Stimulated activated CD8-positive, alpha-beta memory T cell treated with anti-CD3 and anti-CD28 coated beads, Interleukin-7, amount 100 ng/mL, for 4 hours (primary cell): Measurements from ENCODE around the gene APC2.
"Not testable (repeated sequence)": the region's sequence is repeated elsewhere in the genome, so short reads cannot be mapped to it uniquely, and the experiment has no call there.

ENCODE experiments used
- DNase-seq, 2 donors: peaks; one replicate each; pipeline ENCODE4 v3.0.0-alpha.2; 2020; ENCODE audit warnings: low read depth in 2 of 2

The APC2 gene

DNA sequence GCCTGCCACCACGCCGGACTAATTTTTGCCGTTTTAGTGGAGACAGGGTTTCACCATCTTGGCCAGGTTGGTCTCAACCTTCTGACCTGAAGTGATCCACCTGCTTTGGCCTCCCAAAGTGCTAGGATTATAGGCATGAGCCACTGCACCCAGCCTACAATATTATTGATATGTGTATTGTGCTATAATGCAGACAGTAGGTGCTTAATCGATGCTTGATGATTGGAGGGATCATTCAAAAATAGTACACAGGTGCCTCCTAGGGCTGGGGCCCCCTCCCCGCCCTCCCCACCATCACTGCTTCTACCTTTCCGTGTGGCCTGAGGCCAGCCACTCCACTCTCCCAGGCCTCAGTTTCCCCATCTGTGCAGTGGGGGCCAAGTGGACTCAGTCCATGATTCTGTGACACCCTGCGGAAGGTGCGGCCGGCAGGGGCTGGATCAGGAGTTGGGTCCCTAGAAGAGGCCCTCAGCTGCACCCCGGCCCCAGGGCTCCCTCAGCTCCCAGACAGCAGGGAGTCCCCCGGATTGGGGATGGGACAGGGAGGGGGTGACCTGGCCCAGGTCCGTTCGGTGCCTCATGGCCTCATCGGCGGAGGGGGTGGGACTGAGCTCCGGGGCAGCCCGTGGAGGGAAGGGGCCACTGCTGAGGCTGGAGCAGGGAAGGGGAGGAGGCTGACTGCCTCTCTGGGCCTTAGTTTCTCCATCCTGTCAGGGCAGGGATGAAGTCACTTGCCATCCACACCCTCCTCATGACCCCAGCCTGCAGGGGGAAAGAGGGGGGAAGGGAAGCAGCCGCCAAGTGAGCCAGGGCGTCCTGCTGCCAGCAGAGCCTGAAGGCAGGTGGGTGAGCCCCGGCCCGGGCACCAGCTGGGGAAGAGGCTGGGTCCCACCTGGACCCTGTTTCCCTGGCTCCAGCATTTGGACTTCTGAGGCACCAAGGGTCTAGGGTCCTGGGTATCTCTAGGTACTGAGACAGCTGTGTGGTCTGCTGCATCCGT is 61.7 kb downstream of the APC2 start:
- no peak for DNase-seq

GRCh38 chr19:1512671-1513498 is 63.0 kb downstream of the APC2 start, which contains the start of gene ADAMTSL5:
TSS of gene ADAMTSL5 (minus strand) at chr19:1513019. CDS start at chr19:1510943, 2,076 bp downstream.
- peak; percentile 6 to 64 for DNase-seq

GRCh38 chr19:1513499-1514294 is 63.8 kb downstream of the APC2 start:
- DNase-seq = peak; percentile 35 to 53

- DNase-seq = no peak
Observed at GRCh38 chr19:1514295-1514661, 64.4 kb downstream of the APC2 start.

GRCh38 chr19:1514986-1515721 is 65.2 kb downstream of the APC2 start:
- DNase-seq = no peak

DNA sequence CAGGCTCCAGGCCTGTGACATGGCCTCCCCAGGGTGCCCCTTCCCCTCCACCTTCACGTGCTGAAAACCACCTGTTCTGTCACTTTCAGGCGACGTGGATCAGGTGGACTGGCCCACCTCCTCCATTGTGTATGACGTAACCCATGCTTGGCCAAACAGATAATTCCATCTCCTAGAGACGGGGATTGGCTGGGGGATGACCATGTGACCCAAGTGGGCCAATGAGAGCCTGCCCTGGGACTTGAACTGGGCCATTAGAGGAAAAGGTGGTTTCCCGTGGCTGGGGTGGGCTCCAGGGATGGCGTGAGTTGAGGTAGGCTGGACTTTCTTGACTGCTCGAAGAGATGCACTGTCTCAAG is 66.5 kb downstream of the APC2 start:
- DNase-seq = no peak

- DNase-seq = no peak
Observed at GRCh38 chr19:1518471-1518870, 68.5 kb downstream of the APC2 start.

GRCh38 chr19:1519802-1520201 is 69.9 kb downstream of the APC2 start:
- DNase-seq = not testable (repeated sequence)

GRCh38 chr19:1520203-1520780 is 70.4 kb downstream of the APC2 start:
- DNase-seq = no peak

- no peak for DNase-seq
Observed at GRCh38 chr19:1521636-1522035, 71.7 kb downstream of the APC2 start.

- no peak for DNase-seq
Observed at GRCh38 chr19:1522061-1522460, 72.1 kb downstream of the APC2 start.

DNA sequence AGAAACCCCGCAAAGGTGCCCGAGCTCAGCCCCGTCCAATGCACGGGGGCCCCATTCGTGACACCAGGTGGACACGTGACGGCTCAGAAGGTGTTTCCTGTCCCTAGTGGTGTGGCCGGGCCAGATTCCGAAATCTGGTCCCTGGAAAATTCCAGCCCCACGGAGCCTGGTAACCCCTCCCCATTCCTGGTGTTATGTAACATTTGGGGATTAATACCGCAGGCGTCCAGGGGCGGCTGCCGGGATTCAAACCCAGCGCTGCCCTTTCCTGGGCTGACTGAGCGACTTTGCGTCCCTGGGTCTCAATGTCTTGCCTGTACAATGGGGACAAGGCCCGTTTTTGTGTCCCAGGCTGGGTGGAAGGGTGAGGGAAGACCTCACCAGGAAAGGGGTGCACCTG is 72.9 kb downstream of the APC2 start:
- DNase-seq = no peak
